ENCODE results near the gene DESI2.

DNA sequence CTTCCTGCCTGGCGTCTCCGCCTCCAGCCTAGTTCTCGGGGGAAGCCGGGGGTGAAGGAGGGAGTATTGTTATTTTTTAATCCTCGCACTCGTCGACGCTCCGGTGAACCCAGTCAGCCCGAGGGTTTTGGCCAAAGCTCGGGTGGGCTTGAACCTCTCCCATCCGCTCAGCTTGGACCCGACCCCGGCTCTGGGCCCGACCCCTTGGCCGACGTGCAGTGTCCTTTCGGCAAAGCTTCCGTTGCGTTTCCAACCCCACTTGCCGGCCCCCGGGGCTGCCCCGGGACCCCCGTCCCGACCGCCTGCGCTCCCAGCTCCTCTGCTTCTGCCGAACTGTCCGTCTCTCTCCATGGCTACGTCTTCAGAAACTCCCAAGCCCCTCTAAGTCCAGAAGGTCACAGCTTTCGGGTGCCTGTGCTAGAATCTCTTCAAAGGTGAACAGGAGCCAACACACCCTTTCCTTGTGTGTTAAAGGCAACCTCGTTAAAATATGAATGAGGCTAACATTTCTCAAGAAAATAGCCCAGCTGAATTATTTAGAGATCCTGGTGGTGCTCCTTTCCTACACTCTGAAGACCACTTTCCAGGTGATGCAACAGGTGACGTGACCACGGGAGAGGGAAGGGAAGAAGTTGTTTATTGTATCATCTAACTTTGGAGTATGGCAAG lies 647 bp downstream of the DESI2 start:
- TF ChIP-seq, protein P1, sequence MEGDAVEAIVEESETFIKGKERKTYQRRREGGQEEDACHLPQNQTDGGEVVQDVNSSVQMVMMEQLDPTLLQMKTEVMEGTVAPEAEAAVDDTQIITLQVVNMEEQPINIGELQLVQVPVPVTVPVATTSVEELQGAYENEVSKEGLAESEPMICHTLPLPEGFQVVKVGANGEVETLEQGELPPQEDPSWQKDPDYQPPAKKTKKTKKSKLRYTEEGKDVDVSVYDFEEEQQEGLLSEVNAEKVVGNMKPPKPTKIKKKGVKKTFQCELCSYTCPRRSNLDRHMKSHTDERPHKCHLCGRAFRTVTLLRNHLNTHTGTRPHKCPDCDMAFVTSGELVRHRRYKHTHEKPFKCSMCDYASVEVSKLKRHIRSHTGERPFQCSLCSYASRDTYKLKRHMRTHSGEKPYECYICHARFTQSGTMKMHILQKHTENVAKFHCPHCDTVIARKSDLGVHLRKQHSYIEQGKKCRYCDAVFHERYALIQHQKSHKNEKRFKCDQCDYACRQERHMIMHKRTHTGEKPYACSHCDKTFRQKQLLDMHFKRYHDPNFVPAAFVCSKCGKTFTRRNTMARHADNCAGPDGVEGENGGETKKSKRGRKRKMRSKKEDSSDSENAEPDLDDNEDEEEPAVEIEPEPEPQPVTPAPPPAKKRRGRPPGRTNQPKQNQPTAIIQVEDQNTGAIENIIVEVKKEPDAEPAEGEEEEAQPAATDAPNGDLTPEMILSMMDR (IDR thresholded peaks at IDR 0.05), result no peak
- TF ChIP-seq EP300 (IDR thresholded peaks at IDR 0.05) (no peak), POLR2A (IDR thresholded peaks at IDR 0.05) (no peak), POLR2AphosphoS5 (IDR thresholded peaks at IDR 0.05) (no peak)

Measured in suprapubic skin (tissue), 4 donors.